Panc1 (cell line): ENCODE results near the gene SYNPR.

ENCODE experiments used
- CTCF ChIP-seq: fragments of 450-650 bp; IDR thresholded peaks from 2 replicates; pipeline ENCODE4 v1.5.1; 2017; ENCODE audit warnings: mild to moderate bottlenecking
- POLR2AphosphoS5 ChIP-seq: IDR thresholded peaks from 2 replicates; pipeline ENCODE4 v1.6.1; 2012; ENCODE audit warnings: mild to moderate bottlenecking, low read depth, low read length, moderate library complexity
- REST ChIP-seq, 2 experiments: IDR thresholded peaks; 2 replicates each; pipeline ENCODE4 v1.6.1; 2011 to 2012; ENCODE audit warnings: low read depth in 2 of 2, control low read depth in 1 of 2, low read length in 1 of 2, mild to moderate bottlenecking in 1 of 2, moderate library complexity in 1 of 2; ENCODE audit not compliant: insufficient read depth in 1 of 2
- TCF7L2 ChIP-seq: IDR thresholded peaks from 2 replicates; pipeline ENCODE4 v1.6.1; 2011; ENCODE audit warnings: mild to moderate bottlenecking, low read depth, low read length, inconsistent platforms

- TF ChIP-seq CTCF (no peak), POLR2AphosphoS5 (no peak), TCF7L2 (no peak), REST (IDR thresholded peaks at IDR 0.05; ENCODE audit: insufficient read depth in 1 of 2, low read depth in 2 of 2, low read length in 1 of 2) (no peak)
Observed at GRCh38 chr3:63442918-63443317, 164.8 kb downstream of the SYNPR start.
